VCaP (cell line): ENCODE results near the gene DPYSL4.
"Not testable (repeated sequence)": the region's sequence is repeated elsewhere in the genome, so short reads cannot be mapped to it uniquely, and the experiment has no call there.

ENCODE experiments used
- H3K27ac ChIP-seq: fragments of 450-650 bp; 2 replicates; pipeline ENCODE4 v1.5.1; 2017
- CTCF ChIP-seq: fragments of 450-650 bp; conservative IDR thresholded peaks from 2 replicates; pipeline ENCODE4 v1.5.1; 2017; ENCODE audit warnings: mild to moderate bottlenecking, moderate library complexity

The DPYSL4 gene

GRCh38 chr10:132212816-132213215 is 26.1 kb downstream of the DPYSL4 start:
- H3K27ac ChIP-seq, result no peak overlapping the region
- TF ChIP-seq CTCF, result no peak

- no peak for TF ChIP-seq CTCF
- no peak overlapping the region for H3K27ac ChIP-seq
Measured at GRCh38 chr10:132213917-132214316, 27.2 kb downstream of the DPYSL4 start.

- H3K27ac ChIP-seq, result not testable (repeated sequence)
Measured at GRCh38 chr10:132216441-132216840, 29.7 kb downstream of the DPYSL4 start.

GRCh38 chr10:132219486-132219885 is 32.7 kb downstream of the DPYSL4 start:
- TF ChIP-seq CTCF, result no peak
- no peak overlapping the region for H3K27ac ChIP-seq

GRCh38 chr10:132220061-132220460 is 33.3 kb downstream of the DPYSL4 start:
- TF ChIP-seq CTCF, result no peak
- H3K27ac ChIP-seq, result no peak overlapping the region

GRCh38 chr10:132220996-132221395 is 34.2 kb downstream of the DPYSL4 start:
- H3K27ac ChIP-seq, result not testable (repeated sequence)

- peak overlapping the region; percentile 45; the same call in 1 of the 2 replicates for H3K27ac ChIP-seq
- TF ChIP-seq CTCF, result no peak
Measured at GRCh38 chr10:132222726-132223125, 36.0 kb downstream of the DPYSL4 start.

GRCh38 chr10:132223156-132223590 is 36.4 kb downstream of the DPYSL4 start:
- peak; percentile 94 for TF ChIP-seq CTCF
- H3K27ac ChIP-seq, result peak overlapping the region; percentile 45; the same call in 1 of the 2 replicates
